Subcutaneous abdominal adipose tissue (tissue), 5 donors: ENCODE results near the gene PRH1.

Source experiments
- H3K27ac ChIP-seq: one replicate; pipeline ENCODE4 v1.7.0; 2013; ENCODE audit warnings: low read depth, mild to moderate bottlenecking, inconsistent platforms, low read length, moderate library complexity
- H3K27me3 ChIP-seq, 5 donors: one replicate each; pipeline ENCODE4 v1.7.0; 2013; ENCODE audit warnings: low read length in 5 of 5, inconsistent platforms in 1 of 5; ENCODE audit not compliant: control insufficient read depth in 5 of 5, insufficient read depth in 4 of 5
- H3K36me3 ChIP-seq, 5 donors: one replicate each; pipeline ENCODE4 v1.7.0; 2013; ENCODE audit warnings: low read length in 5 of 5; ENCODE audit not compliant: control insufficient read depth in 5 of 5, insufficient read depth in 5 of 5
- H3K4me1 ChIP-seq, 5 donors: one replicate each; pipeline ENCODE4 v1.7.0; 2013; ENCODE audit warnings: low read length in 5 of 5, mild to moderate bottlenecking in 3 of 5, moderate library complexity in 1 of 5; ENCODE audit not compliant: control insufficient read depth in 5 of 5, insufficient read depth in 5 of 5
- H3K4me3 ChIP-seq, 5 donors: one replicate each; pipeline ENCODE4 v1.7.0; 2013; ENCODE audit warnings: low read length in 5 of 5, low read depth in 1 of 5
- H3K9ac ChIP-seq, 5 donors: one replicate each; pipeline ENCODE4 v1.7.0; 2013; ENCODE audit warnings: low read length in 5 of 5, mild to moderate bottlenecking in 4 of 5, moderate library complexity in 3 of 5
- H3K9me3 ChIP-seq, 5 donors: one replicate each; pipeline ENCODE4 v1.7.0; 2013; ENCODE audit warnings: low read length in 5 of 5; ENCODE audit not compliant: control insufficient read depth in 5 of 5
- donor health status: healthy.
- donor health status: healthy.
- donor health status: healthy.
- donor health status: healthy.
- donor health status: healthy.

Gene PRH1

DNA sequence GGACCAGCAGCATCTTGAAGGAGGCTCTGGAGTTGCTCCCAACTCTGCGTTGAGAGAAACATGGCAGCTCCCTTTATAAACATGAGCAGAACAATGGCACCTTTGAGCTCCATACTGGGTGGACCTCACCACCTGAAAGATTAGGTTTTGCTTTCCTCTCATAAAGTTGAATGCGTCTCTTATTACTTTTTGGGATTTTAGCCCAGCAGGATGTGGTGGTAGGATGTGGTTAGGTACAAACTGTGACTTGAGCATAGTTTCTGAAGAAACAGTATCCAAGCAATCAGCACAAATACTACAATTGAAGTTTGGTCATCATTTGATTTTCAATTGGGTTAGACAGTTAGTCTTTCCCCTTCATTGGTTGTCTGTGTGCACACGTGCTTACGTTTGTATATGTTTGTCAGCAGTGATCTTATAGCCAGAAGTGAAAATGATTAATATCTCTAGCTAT lies 34.6 kb downstream of the PRH1 start, which contains the start of gene PRR4:
Gene PRR4, minus strand, starts transcription at position 51 of the 454 bp plus-strand sequence. Its CDS starts 38 bp downstream, at position 13.
- no peak within 1 kb of the TSS for H3K4me3 ChIP-seq
- H3K36me3 ChIP-seq, result peaks cover 0 to 24% (median 12%) of the 10 kb centered on the region in 5 donors
- H3K27ac ChIP-seq, result no peak within 1 kb of the TSS
- H3K9me3 ChIP-seq, result no peaks in the 10 kb centered on the region
- H3K27me3 ChIP-seq, result no peaks in the 10 kb centered on the region
- no peak within 1 kb of the TSS for H3K9ac ChIP-seq
- H3K4me1 ChIP-seq, result no peaks in the 10 kb centered on the region

DNA sequence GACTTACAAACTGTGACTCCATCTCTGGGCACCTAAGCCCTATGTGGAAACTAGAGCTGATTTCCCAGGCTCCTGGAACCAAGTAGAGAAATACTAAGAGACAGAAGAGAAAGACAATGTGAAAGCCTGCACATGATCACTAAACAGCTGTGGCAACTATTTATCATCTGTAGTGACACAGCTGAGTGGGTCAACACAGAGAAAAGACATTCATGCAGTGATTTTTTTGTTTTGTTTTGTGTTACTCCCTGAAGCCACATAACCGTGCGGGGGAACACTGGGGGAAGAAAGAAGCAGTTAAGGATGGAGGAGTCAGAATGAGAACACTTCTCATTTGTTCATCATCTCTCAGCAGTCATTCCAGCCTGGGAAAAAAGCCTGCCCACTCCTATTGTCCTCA lies 36.3 kb downstream of the PRH1 start:
- Histone ChIP-seq H3K36me3 (peaks cover 1 to 26% (median 17%) of the 10 kb centered on the region in 5 donors), H3K27ac (no peak overlapping the region), H3K9ac (no peak overlapping the region), H3K4me1 (no peaks in the 10 kb centered on the region), H3K27me3 (no peaks in the 10 kb centered on the region), H3K9me3 (no peaks in the 10 kb centered on the region), H3K4me3 (no peak overlapping the region)

DNA sequence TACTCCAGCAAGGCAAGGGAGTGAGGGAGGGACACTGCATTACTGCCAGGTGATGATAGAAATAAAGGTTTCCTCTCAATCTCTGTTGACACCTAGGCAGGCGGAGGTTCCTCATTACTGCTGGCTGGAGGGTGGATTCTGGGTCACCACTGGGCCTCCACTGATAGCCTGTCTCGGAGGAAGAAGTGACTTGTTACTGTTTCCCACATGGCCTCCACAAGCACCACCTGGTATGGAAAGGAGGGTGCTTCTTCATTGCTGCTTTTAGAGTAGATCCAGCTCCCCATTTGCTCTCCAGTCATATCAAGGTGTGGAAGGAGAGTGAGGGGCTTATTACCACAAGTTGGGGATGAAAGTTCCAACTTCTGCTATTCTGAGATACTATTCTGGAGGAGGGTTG lies 41.2 kb downstream of the PRH1 start:
- Histone ChIP-seq H3K4me3 (no peak overlapping the region), H3K27me3 (no peaks in the 10 kb centered on the region), H3K27ac (no peak overlapping the region), H3K9me3 (no peaks in the 10 kb centered on the region), H3K4me1 (no peaks in the 10 kb centered on the region), H3K36me3 (peaks cover 2 to 19% (median 13%) of the 10 kb centered on the region in 5 donors), H3K9ac (no peak overlapping the region)

DNA sequence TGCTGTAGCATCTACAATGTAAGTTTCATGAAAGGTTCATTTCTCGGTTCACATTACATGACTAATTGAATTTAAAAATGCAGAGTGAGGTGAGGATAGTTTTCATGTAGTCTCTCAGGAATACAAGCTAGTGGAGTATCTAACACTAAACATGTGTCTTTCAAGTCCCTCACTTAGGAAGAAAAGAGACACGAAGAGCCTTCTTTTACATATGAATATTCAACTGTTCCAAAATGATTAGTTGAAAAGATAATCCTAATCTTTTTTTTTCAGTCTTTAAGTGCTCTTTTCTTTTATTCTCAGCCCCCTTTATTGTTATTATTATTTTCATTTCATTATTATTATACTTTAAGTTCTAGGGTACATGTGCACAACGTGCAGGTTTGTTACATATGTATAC lies 45.6 kb downstream of the PRH1 start:
- no peaks in the 10 kb centered on the region for H3K4me1 ChIP-seq
- no peaks in the 10 kb centered on the region for H3K27me3 ChIP-seq
- H3K27ac ChIP-seq, result no peak overlapping the region
- no peak overlapping the region for H3K4me3 ChIP-seq
- peaks cover 4 to 8% (median 6%) of the 10 kb centered on the region in 5 donors for H3K9me3 ChIP-seq
- H3K9ac ChIP-seq, result no peak overlapping the region
- peaks cover 2 to 14% (median 6%) of the 10 kb centered on the region in 5 donors for H3K36me3 ChIP-seq
